ENCODE measurements around the gene PRRG1. TPM values are rescaled to one million over a fixed set of nuclear protein-coding genes. Genes with fewer than 3 reads are reported as not detected.
"Not testable (repeated sequence)": the region's sequence is repeated elsewhere in the genome, so short reads cannot be mapped to it uniquely, and the experiment has no call there.

The PRRG1 gene
- polyA plus RNA-seq, 10 donors, result 10.6 to 16.8 (median 13.8) TPM

DNA sequence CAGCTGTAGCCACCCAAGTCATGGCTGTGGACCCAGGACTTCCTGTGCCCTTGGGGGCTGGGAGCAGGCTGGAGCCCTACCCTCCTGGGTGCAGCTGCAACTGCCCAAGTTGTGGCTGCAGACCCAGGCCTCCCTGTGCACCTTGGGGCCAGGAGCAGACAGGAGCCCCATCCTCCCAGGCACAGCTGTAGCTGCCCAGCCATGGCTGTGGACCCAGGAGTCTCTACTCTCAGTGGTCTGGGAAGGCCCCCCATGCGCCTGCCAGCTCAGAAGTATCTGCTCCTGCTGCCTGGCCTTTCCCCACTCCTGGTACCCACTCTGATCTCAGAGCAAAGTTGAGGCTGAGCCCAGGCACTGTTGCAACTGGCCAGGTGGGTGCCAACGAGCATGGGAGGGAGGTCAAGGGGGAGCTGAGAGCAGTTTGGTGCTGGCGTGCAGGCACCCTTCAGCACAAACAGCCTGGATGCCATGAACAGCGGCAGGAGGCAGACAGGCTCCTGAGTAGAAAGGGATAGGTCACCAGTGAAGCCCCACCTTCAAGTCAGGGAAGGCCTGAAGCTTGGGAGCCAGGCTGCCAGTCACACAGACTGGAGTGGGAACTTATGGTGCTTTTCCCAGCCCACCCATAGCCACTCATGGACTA is 21.5 kb downstream of the PRRG1 start:
- DNase-seq, result no peak

DNA sequence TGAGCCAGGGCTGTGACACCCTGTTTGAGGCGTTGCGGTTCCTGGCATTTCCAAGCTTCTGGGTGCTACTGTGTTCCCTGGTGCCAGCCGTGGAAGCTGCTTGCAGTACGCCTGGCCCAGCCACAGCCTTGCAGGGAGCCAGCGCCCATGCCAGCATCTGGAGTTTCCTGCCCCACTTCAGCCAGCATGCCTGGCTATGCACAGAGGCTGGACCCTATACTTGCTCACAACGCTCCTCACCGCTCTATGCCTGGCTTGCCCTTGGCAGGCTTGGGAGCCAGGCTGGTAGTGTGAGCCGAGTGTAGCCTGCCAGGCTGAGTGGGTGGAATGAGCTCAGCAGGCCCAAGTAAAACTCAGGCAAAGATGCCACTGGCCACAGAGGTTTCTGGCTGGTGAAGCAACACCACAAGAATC is 22.4 kb downstream of the PRRG1 start:
- no peak for DNase-seq

DNA sequence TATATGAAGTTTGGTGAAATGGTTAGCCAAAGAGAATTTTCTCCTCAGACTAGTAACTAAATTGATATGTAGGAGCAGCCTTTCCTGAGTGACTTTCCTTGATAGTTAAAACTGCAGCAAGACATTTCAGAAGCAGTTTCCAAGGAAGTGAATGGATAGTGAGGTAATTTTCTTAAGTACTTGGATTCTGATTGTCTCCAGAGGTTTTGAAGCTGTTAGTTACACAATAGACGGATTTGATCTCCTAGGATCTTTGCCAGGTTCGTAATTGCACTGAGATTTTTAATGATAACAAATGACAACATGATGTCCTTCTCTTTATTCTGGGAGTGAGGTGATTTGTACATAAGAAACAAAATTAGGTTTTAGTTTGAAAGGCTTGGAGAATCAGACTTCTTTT is 29.2 kb downstream of the PRRG1 start:
- DNase-seq, result peak in 1 of 3 donors; percentile 31

DNA sequence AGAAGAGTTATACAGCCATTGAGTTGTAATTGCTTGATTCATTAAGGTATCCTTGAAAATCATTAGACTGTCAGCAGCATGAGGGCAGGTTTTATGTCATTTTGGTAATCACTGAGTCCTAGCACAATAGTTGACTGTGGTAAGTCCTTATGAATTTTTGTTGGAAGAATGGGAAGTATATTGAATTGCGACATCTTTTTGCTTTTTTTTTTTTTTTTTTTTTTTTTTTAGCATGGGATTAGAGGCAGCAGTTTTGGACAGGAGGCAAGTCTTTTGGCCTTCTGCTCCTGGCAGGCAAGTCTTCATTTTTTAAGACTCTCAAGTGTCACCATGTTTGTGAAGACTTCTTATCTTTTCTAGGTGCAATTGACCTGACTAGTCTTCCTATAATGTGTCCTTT is 29.7 kb downstream of the PRRG1 start:
- DNase-seq, result no peak

DNA sequence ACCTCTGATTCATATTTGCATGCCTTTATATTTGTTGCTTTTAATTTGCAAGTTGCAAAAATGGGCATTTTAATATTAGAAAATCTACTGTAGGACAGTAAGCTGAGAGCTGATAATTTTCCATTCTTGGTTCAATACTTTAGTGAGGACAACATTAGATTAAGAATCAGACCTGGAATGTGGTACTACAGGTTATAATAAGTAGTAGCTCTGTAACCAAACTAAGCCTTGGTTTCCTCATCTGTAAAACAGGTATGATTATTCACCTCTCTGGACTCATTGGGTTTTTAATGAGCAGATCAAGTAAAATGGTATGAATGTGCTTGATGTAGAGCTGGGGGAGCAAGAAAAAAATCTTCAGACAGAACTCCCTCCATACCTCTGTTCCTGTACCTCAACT is 31.1 kb downstream of the PRRG1 start:
- no peak for DNase-seq

DNA sequence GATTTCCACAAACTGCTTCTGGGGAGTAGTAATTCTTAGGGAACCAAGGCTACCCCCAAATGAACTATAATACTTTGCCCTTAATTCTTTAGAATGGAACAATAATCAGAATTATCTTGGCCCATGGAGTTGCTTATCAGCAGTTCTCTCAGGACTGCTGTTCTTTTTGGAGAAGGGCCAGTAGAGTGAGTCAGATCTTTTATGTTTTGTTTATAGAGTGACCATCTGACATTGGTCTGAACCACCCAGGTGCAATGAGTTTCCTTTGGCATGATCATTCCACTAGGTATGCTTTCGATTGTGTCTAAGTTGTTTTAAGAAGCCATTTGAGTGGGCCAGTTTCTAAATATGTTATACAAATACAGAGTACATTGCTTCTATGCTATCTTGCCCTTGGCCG is 31.8 kb downstream of the PRRG1 start:
- peak in 1 of 3 donors; percentile 17 for DNase-seq

DNA sequence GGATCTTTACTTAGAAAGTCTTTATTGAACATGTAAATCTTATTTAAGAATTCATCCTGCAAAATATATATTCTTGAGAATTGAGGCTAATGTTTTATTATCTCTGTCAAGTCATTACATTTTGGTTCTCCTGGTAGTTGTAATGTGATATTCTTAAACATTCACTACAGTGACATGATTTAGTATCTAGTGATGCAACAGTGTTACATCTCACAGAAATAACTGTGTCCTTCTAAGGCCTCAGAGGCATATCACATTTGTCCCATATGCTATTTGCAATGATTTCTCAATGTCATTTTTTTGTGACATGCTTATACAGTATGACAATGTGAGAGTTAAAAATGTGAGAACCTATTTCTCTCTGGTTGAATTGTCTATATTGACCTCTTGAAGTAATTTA is 34.1 kb downstream of the PRRG1 start:
- no peak for DNase-seq

DNA sequence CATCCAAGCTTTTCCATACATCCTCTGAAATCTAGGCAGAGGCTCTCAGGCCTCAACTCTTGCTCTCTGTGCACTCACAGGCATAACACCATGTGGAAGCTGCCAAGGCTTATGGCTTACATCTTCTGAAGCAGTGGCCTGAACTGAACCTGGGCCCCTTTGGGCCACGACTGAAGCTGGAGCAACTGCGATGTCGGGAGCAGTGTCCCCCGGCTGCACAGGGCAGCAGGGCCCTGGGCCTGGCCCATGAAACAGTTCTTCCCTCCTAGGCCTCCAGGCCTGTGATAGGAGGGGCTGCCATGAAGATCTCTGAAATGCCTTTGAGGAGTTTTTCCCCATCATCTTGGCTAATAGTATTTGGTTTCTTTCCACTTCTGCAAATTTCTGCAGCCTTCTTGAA is 39.2 kb downstream of the PRRG1 start:
- DNase-seq, result no peak

DNA sequence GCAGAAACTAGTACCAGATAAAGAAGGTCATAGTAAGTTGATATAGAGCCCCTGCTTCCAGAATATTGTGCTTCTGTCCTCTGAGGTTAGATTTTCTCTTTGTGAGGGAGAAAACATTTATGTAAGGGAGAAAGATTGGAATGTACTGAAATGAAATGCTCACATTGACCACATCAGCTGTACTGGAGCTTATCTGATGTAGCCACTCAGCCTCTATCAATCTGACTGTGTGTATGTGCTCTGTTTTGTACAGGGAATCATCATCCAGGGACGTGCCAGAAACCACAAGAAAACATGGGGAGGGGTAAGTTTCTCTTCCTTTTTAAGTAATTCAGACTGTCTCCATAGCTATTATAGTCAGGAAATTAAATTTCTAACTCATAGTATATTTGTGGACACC is 56.8 kb downstream of the PRRG1 start:
- DNase-seq, result peak in 2 of 3 donors; percentile 10 to 17

DNA sequence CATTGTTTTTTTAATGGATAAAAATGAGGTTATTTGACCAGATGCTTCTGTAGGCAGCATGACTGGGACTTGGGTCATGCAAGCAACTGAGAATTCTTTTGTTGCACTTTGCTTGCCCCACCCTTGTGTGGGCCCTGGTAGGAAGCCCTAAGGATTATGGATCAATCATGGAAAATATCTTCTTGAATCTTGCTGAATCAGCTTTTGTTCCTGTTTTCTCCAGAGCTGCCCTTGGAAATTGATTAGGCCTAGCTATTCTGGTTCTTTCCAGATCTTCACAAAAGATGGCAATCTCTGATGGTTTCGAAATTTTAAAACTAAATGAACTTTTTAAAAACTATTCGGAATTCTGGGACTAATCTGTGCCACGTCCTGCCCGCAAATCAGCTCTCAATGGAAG is 58.6 kb downstream of the PRRG1 start:
- no peak for DNase-seq

DNA sequence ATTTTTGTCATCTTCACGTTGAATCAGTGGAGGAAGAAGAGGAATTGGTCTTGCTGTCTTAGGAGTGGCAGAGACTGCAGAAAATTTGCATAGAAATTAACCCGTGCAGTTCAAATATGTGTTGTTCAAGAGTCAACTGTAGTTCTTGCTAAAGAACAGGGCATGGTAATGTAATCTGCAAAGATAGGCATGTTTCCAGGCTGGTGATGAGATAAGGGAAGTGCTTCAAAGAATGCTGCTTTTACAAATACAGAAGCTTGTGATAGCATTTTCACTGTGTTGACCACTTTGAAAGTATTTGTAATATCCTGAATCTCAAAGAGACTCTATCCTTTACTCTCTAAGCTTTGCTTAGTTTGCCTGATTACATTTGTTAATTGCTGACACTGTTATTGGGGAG is 60.1 kb downstream of the PRRG1 start:
- no peak for DNase-seq

DNA sequence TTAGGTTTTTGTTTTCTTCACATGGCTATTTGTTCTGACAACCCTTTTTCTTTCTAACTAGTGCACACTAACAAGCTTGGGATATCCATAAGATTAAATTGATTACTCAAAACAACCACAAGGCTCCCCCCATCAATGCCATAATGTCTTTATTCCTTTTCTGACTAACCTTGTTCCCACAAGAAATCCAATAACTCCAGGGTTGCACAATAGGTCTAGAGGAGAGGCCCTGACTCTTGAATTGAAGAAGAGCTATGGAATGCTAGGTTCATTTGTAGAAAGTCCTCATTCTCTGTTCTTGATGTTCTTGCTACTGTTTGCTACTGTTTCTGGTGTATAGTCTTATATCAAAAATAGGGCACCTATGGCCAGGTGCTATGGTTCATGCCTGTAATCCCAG is 71.0 kb downstream of the PRRG1 start:
- DNase-seq, result no peak

DNA sequence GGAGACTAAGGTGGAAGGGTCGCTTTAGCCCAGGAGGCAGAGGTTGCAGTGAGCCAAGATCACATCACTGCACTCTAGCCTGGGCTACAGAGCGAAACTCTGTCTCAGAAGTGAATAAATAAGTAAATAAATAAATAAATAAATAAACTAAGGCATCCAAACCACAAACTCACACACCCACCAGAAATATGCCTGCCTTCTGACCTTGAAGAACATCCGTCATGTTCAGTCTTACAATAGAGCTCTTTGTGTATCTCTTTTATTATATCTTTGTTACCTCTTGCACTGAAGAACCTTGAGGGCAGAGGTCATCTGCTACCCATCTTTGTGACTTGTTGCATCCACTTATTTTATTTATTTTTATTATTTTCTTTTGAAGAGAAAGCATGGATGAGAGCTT is 71.6 kb downstream of the PRRG1 start:
- DNase-seq, result no peak

DNA sequence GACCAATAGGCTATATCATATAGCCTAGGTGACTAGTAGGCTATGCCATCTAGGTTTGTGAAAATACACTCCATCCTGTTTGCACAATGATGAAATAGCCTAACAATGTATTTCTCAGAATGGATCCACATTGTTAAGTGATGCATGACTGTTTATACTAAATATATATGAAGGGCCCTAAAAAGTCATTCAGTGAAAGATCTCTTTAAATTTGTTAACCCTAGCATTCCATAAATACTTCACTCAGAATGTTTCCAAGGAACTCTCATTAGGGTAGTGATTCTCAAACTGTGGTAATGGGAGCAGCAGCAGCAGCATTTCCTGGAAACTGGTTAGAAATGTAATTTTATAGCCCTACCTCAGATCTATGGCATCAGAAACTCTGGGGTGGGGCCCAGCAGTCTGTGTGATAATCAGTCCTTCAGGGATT is 74.9 kb downstream of the PRRG1 start:
- peak in 1 of 3 donors; percentile 36 for DNase-seq

DNA sequence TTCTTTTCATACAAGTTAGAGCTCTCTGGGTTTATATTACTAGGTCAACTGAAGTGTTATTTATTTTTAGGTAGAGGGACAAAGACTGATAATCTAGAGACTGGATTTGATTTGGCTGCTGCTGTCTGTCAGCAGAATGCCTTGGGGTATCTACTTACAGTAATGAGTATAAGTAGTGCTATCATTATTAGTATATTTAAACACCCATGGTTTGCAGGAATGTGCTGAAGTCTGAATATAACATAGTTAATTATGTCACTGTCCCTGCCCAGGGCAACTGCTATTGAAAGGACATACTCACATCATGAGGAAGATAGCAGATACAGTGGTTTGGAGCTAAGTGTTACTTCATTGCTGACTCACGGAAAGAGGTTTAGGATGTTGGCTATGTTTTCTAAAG is 76.2 kb downstream of the PRRG1 start:
- no peak for DNase-seq

DNA sequence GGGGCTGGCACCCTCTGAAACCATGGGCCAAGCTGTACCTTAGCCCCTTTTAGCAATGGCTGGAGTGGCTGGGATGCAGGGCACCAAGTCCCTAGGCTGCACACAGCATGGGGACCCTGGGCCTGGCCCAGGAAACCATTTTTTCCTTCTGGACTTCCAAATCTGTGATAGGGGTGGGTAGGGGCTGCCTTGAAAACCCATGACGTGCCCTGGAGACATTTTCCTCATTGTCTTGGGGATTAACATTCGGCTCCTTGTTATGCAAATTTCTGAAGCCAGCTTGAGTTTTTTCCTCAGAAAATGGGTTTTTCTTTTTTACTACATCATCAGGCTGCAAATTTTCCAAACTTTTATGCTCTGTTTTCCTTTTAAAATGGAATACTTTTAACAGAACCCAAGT is 79.8 kb downstream of the PRRG1 start:
- not testable (repeated sequence) for DNase-seq

DNA sequence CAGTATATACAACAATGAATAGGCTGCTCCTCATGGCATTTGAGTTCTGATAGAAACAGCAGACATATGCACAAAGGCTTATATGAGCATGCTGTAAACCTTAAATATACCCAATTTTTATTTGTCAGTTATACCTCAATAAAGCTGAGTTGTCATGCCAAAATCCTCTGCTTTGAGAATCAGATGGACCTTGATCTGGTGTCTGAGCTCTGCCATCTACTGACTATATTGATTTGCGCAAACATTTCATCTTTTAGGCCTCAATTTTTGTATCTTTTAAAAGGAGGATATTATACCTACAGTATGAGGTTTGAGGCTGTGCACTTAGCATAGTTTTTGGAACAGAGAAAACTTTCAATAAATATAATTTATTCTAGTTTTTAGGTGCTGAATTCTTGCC is 85.2 kb downstream of the PRRG1 start:
- no peak for DNase-seq

DNA sequence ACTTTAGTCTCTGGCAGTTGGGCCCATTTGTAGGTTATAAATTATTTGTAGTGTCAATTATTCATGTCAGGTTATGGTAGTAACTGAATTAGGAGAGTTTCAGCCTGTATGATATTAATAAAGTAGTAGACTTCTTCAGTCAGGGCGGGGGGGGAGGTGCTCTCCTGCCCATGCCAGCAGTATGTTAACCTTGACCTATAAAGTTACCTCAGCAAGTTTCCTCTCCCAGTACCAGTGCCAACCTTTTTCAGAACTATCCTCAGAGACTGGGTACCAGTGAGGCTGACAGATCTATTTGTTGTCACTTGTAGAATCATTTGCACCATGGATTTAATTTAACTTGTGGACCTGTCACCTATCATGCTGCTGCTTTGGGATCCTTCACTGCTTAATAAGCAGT is 88.0 kb downstream of the PRRG1 start:
- no peak for DNase-seq

DNA sequence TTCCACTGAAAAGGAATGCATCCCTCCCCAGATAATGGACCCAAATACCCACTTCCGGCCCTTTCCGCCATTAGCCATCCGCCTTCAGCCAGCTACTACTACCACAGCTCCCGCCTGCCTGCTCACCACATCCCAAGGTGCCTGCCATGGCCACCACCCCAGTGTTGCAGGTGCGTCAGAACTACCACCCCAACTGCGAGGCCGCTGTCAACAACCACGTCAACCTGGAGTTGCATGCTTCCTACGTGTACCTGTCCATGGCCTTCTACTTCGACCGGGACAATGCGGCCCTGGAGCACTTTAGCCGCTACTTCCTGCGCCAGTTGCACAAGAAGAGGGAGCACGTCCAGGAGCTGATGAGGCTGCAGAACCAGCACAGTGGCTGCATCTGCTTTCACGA is 92.2 kb downstream of the PRRG1 start:
- no peak for DNase-seq

DNA sequence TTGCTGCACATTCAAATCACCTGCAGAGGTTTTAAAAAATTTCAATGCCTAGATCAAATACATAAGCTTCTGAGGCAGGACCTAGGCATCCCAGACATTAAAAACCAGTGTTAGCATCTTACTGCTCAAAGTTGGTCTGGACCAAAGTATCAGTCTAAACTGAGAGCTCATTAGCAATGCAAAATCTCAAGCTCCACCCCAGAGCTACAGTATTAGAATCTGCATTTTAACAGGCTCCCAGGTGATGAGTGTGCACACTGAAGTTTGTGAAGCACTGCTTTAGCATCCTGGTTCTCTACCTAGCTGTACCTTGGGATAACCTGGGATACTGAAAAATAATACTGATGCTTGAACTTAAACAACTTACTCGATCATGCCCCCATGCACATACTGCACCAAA is 96.0 kb downstream of the PRRG1 start:
- DNase-seq, result no peak

DNA sequence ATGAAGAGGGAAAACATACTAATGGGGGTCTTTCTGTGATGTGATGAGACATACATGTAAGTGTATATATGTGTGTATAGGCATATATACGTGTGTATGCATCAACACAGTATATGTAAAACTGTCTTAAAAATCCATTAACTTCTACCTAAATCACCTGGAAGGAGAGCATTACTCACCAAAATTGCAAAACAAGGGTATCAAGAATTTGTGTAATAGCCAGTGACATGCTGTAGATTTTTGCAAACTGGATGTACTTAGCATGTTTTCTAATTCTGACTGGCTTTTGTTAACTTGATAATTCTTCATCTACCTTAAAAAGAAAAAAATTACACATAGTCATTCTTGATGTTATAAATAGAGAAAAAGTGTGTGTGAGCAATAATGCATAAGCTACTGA is 104.7 kb downstream of the PRRG1 start:
- no peak for DNase-seq

DNA sequence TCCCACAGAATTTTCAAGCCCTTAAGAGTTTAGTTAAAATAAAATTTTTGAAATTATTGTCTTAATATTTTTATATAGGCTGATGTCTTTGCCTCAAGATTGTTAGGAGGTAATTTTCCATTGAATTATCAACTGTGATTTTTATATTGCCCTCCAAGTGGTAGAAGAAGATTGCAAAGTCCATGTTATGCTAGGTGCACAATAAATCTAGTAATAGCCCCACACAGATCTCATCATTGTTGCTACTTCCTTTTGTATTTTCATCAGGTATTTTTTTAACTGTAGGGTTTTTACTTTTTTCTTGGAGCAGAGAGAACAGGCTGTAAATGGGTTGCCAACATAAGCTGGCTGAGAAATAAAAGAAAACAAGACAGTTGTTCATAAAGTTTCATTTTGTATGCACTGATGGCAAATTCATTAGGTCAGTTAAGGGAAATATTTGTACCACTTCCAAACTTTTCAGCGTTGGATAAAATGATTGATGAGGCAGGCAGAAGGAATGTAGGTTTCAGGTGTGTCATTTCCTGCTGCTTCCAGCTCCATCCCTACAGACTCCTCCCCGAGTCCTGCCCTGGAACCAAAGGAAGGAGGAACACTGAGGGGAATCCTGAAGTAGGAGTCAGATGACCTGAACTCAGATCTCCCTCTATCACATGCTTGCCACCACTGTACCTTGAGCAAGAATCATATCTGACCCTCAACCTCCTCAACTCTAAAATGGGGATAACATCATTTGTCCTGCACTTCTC is 105.5 kb downstream of the PRRG1 start:
- peak in 1 of 3 donors; percentile 16 for DNase-seq

DNA sequence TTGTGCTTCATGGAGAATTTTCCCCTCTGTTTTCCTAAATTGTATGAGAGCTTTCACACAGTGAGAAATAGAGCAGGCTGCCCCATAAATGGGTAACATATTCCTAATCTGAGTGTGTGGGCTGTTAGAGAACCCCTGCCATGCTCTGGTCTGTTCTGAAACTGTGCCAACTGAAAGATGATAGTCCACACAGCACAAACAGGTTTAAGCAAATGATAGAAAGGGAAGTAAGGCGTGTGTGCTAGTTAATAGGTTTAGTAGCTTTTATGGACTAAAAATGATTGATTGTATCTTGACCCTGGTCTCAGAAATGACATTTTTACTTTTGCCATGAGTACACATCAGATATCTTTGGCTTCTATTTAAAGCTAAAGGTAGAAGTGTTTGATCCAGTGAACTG is 106.2 kb downstream of the PRRG1 start:
- DNase-seq, result no peak

DNA sequence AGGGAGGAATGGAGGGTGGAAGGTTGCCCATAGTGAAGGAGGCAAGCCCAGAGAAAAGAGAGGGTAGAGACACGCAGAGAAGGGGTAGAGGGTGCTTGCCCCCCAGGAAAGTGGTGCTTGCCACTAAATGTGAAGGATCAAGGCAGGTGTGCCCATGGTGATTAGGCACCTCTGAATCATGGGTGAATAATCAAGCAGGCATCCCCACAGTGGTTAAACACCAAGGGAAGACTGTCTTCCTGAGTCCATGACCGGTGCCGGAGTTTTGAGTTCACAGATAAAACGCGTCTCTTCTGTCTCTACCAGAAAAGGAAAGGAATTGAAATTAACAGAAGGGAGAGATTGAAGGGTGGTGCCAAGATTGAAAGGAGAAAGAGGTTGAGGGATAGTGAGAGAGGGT is 111.1 kb downstream of the PRRG1 start:
- not testable (repeated sequence) for DNase-seq

Data from muscle of back (tissue), 11 donors.